OCI-LY7 (cell line): ENCODE results near the gene KCNQ5. TPM values are rescaled to one million over a fixed set of nuclear protein-coding genes. Genes with fewer than 3 reads are reported as not detected.

ENCODE experiments used
- BruUV-seq: library from RNA; stranded (reverse); fragments of 400-500 nt; replicated peaks from 2 replicates; lab custom pipeline; 2021; lab: Mats Ljungman, UMichigan
- CTCF ChIA-PET: fragments of 300-600 bp; sonication (Branson Sonifier 250); formaldehyde crosslinking; loops from one replicate; lab custom pipeline; 2022; ENCODE audit warnings: antibody characterized with exemption; ENCODE audit not compliant: unreplicated experiment; lab: Charles Lee
- POLR2A ChIA-PET: fragments of 300-600 bp; sonication (Branson Sonifier 250); formaldehyde crosslinking; loops from one replicate; lab custom pipeline; 2022; ENCODE audit warnings: antibody characterized with exemption; lab: Charles Lee
- DNase-seq: peaks from one replicate; pipeline ENCODE4 v3.0.0-alpha.2; 2015; ENCODE audit warnings: low spot score
- H2AFZ ChIP-seq: fragments of 200-600 bp; sonication (generic), shearing (Covaris generic); 2 replicates; pipeline ENCODE4 v1.6.1; 2014; ENCODE audit warnings: mild to moderate bottlenecking, antibody characterized with exemption, low read length, moderate library complexity
- H3K27ac ChIP-seq: fragments of 200-600 bp; sonication (generic); 2 replicates; pipeline ENCODE4 v1.5.1; 2014; ENCODE audit warnings: mixed run types, low read depth, mild to moderate bottlenecking, moderate library complexity, low read length, inconsistent platforms; ENCODE audit not compliant: poor library complexity, severe bottlenecking
- H3K36me3 ChIP-seq: fragments of 200-600 bp; sonication (generic); 2 replicates; pipeline ENCODE4 v1.6.1; 2014; ENCODE audit warnings: mild to moderate bottlenecking, antibody characterized with exemption, low read length, moderate library complexity, mixed read lengths; ENCODE audit not compliant: insufficient read depth
- H3K4me1 ChIP-seq: fragments of 200-600 bp; sonication (generic); 2 replicates; pipeline ENCODE4 v1.5.1; 2014; ENCODE audit warnings: mild to moderate bottlenecking, low read length; ENCODE audit not compliant: insufficient read depth, poor library complexity, severe bottlenecking
- H3K4me2 ChIP-seq: fragments of 200-600 bp; sonication (generic); 2 replicates; pipeline ENCODE4 v1.6.1; 2014; ENCODE audit warnings: mild to moderate bottlenecking, low read length
- H3K4me3 ChIP-seq: fragments of 200-600 bp; sonication (generic); 2 replicates; pipeline ENCODE4 v1.5.1; 2014; ENCODE audit warnings: mild to moderate bottlenecking, low read depth, low read length; ENCODE audit not compliant: poor library complexity, severe bottlenecking
- H3K79me2 ChIP-seq: fragments of 200-600 bp; sonication (generic); 2 replicates; pipeline ENCODE4 v1.6.1; 2016; ENCODE audit warnings: low read depth, mild to moderate bottlenecking, low read length, moderate library complexity, mixed read lengths; ENCODE audit not compliant: insufficient read depth
- H3K9me2 ChIP-seq: fragments of 200-600 bp; sonication (generic); 2 replicates; pipeline ENCODE4 v1.6.1; 2016; ENCODE audit warnings: mild to moderate bottlenecking, low read length, mixed read lengths; ENCODE audit not compliant: insufficient read depth
- H3K9me3 ChIP-seq: fragments of 200-600 bp; sonication (generic); 2 replicates; pipeline ENCODE4 v1.6.1; 2014; ENCODE audit warnings: mild to moderate bottlenecking, mixed run types, low read length, mixed read lengths
- H4K20me1 ChIP-seq: fragments of 200-600 bp; sonication (generic); 2 replicates; pipeline ENCODE4 v1.6.1; 2014; ENCODE audit warnings: mild to moderate bottlenecking, antibody characterized with exemption, low read length, moderate library complexity, mixed read lengths; ENCODE audit not compliant: insufficient read depth
- CTCF ChIP-seq: fragments of 200-600 bp; sonication (generic); conservative IDR thresholded peaks from 2 replicates; pipeline ENCODE4 v1.5.1; 2014; ENCODE audit warnings: mild to moderate bottlenecking, antibody characterized with exemption, low read length, moderate library complexity, mixed read lengths
- EZH2phosphoT487 ChIP-seq: fragments of 200-600 bp; sonication (generic); IDR thresholded peaks from 2 replicates; pipeline ENCODE4 v1.6.1; 2018; ENCODE audit warnings: low read depth, borderline replicate concordance, mild to moderate bottlenecking, mixed run types, antibody characterized with exemption, low read length, moderate library complexity, mixed read lengths
- intact Hi-C: fragments of 100-400 bp; cut with micrococcal nuclease; formaldehyde crosslinking; loops from one replicate; pipeline ENCODE4 v1.10.0; 2022; ENCODE audit not compliant: unreplicated experiment
- total RNA-seq, 2 experiments: library from RNA; depleted of rRNA in 1 of 2; stranded (reverse); fragments of >200 nt in 1 of 2; shearing (Covaris generic) in 1 of 2; gene quantifications; 2 replicates each; pipeline ENCODE4 v1.2.3, GENCODE V29; 2014 to 2022

KCNQ5 gene
- total RNA-seq, 2 experiments from 2014 or later, result 26.1 to 29.7 TPM

DNA sequence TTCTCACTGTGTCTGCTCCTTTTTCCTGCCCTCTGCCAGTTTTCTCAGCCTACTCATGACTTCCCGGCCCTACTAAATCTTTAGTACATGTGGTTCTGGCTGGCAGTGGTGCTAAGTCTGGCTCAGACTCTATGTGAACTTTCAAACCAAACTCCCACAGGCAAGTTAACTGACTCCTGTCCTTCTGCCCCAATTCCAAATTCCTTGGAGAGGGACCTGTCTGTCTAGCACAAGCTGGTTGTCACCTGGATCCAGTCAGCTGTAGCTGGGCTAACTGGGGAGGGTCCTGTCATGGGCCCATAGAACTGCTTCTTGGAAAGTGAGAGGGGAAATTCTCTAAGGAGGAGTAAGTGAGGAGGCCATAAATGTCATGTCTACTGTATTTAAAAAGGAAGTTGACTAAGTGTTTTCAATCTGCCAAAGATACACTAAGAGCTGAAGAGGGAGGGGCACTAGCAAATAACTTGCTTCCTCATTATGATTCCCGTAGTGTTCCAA is 240.1 kb downstream of the KCNQ5 start:
- H3K9me2 ChIP-seq, result no peaks in the 10 kb centered on the region
- peaks cover 3% of the 10 kb centered on the region; the same call in 1 of the 2 replicates for H3K79me2 ChIP-seq
- no peak overlapping the region for H3K4me2 ChIP-seq
- no peaks in the 10 kb centered on the region; the same call in 1 of the 2 replicates for H4K20me1 ChIP-seq
- no peak for DNase-seq
- intact Hi-C loops, result no loop called here
- no TSS peak for BruUV-seq
- no peaks in the 10 kb centered on the region for H3K4me1 ChIP-seq
- H3K4me3 ChIP-seq, result no peak overlapping the region
- ChIA-PET CTCF (no interaction called here), POLR2A (interaction anchor here (0.6 to 1.7 kb wide), 2 partner anchors 26 to 281 kb away, joined by 4 to 5 read pairs; no protein-coding TSS in a partner anchor)
- H2AFZ ChIP-seq, result no peak overlapping the region
- no peaks in the 10 kb centered on the region for H3K9me3 ChIP-seq
- no peaks in the 10 kb centered on the region for H3K36me3 ChIP-seq
- TF ChIP-seq CTCF, result no peak
- TF ChIP-seq EZH2phosphoT487, result no peak
- H3K27ac ChIP-seq, result no peak overlapping the region

- no peak overlapping the region for H3K4me3 ChIP-seq
- TF ChIP-seq CTCF, result no peak
- no peak for TF ChIP-seq EZH2phosphoT487
- no TSS peak for BruUV-seq
These were observed 241.3 kb downstream of the KCNQ5 start for GRCh38 chr6:72863131-72863530.

GRCh38 chr6:72864236-72864635 is 242.4 kb downstream of the KCNQ5 start:
- no peak for DNase-seq
- Histone ChIP-seq H3K9me3 (no peaks in the 10 kb centered on the region), H3K27ac (no peak overlapping the region), H3K4me3 (no peak overlapping the region), H3K79me2 (no peaks in the 10 kb centered on the region), H3K4me1 (no peaks in the 10 kb centered on the region), H3K4me2 (no peak overlapping the region), H3K9me2 (no peaks in the 10 kb centered on the region), H2AFZ (no peak overlapping the region), H4K20me1 (no peaks in the 10 kb centered on the region; the same call in 1 of the 2 replicates), H3K36me3 (no peaks in the 10 kb centered on the region)
- intact Hi-C loops, result no loop called here
- POLR2A ChIA-PET, result interaction anchor here (0.8 kb wide), 1 partner anchor 180 kb away, joined by 3 read pairs; no protein-coding TSS in a partner anchor
- no TSS peak for BruUV-seq
- TF ChIP-seq EZH2phosphoT487, result no peak
- TF ChIP-seq CTCF, result no peak
- CTCF ChIA-PET, result no interaction called here

More at GRCh38 chr6:72863131-72863530, 241.3 kb downstream of the KCNQ5 start:
- POLR2A ChIA-PET, result interaction anchor here (0.5 to 1.7 kb wide), 2 partner anchors 14 to 27 kb away, joined by 3 to 5 read pairs; no protein-coding TSS in a partner anchor
- H2AFZ ChIP-seq, result no peak overlapping the region
- intact Hi-C loops, result no loop called here
- no peak overlapping the region for H3K27ac ChIP-seq
- H3K36me3 ChIP-seq, result no peaks in the 10 kb centered on the region
- H3K9me2 ChIP-seq, result no peaks in the 10 kb centered on the region
- DNase-seq, result no peak
- no peaks in the 10 kb centered on the region; the same call in 1 of the 2 replicates for H4K20me1 ChIP-seq
- H3K4me1 ChIP-seq, result no peaks in the 10 kb centered on the region
- peaks cover 3% of the 10 kb centered on the region; the same call in 1 of the 2 replicates for H3K79me2 ChIP-seq
- no peaks in the 10 kb centered on the region for H3K9me3 ChIP-seq
- no peak overlapping the region for H3K4me2 ChIP-seq
- CTCF ChIA-PET, result no interaction called here
